NCI-H748 treated with DMSO at 0.1 percent for 48 hours (cell line): ENCODE results near the gene CRYBG1.

ENCODE experiments used
- DNase-seq: peaks from one replicate; lab custom pipeline; 2025; lab: John Stamatoyannopoulos, UW

Gene CRYBG1

DNA sequence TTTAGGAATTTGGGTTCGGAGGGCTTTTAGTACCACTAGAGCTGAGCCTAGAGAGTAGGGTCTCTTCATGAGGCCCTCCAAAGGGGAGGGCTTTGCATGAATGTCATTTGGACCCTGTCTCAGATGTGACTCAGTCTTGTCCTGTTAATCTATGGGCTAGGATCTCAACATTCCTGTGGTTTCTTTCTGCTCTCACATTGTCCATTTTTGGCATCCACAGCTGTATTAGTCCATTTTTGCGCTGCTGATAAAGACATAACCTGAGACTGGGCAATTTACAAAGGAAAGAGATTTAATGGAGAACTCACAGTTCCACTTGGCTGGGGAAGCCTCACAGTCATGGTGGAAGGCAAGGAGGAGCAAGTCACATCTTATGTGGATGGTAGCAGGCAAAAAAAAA, 61.0 kb downstream of the CRYBG1 start:
- no peak for DNase-seq

DNA sequence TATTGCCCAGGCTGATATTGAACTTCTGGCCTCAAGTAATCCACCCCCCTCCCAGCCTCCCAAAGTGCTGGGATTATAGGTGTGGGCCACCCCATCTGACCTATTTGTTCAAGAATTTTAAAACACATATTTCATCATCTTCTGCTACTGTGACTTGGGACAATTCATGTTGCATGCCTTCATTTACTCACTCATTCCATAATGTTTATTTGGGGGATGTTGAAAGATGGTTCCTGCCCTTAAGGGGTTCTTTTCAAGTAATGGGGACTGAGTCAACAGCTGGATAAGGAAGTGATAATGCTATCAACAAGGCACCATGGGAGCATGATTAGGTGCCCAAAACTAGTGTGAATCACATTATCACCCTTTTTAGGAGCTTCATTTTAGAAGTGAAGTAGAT, 62.0 kb downstream of the CRYBG1 start:
- DNase-seq = no peak

GRCh38 chr6:106425382-106425781, 64.9 kb downstream of the CRYBG1 start:
- no peak for DNase-seq

DNA sequence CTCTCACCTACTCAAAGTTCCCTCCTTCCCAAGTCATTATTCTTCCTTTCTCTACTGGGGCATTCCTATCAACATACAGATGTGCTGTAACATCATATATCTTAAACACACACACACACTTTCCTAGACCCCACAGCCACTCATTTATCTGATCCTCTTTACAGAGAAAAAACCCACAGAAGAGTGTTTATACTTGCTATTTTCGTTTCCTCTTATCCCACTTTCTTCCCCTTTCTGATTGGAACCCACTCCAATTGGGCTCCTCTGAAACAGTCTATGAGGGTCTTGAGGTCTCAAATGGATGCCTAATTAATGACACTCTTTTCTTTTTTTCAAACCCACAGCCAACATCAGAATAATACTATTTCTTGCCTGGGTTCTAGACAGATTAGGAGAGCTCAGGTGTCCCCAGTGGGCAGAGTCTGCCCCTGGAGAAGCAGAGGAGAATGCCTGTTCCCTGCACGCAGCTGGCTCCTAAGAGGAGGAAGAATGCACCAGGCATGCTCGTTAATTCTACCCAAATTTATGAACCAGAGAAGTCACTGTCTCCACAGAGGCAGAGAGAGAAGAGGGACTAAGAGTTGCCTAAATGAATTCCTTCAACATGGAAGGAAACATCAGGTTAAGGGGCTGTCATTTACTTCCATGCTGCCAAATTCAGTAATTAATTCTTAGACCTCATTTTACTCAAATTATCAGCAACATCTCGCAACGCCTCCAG, 65.9 kb downstream of the CRYBG1 start:
- DNase-seq = no peak

DNA sequence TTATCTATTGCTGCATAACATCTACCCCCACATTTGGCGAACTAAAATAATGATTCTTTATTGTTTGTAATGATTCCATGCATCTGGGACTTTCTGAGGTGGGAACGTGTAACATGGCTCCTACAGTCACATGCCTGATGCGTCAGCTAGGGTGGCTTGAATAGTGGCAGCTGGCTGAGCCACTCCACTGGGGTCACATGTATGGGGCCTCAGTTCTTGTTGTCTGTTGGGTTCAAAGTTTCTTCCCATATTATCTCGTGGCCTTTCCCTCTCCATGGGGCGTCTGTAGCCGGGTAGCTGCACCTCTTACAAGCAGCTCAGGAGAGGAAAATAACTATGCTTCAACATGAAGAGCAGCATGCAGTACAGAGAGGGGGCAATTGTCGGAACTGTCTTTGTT, 69.9 kb downstream of the CRYBG1 start:
- DNase-seq = no peak

GRCh38 chr6:106431405-106431804, 70.9 kb downstream of the CRYBG1 start:
- DNase-seq = no peak

- no peak for DNase-seq
Observed at GRCh38 chr6:106431972-106432371, 71.5 kb downstream of the CRYBG1 start.

DNA sequence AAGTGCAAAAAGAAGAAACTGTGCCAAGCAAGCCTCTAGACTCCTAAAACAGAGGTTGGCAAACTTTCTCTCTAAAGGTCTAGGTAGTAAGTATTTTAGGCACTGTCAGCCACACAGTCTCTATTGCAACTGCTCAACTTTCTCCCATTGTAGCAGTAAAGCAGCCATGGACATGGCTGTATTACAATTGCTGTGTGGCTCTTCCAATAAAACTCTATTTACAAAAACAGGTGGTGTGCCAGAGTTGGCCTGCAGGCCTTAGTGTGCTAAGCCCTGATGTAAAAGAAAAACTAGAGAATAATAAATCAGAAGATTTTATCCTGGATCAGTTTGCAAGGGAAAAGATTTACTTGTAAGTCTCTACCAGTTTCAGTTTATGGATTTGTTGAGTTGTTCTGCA, 74.0 kb downstream of the CRYBG1 start:
- no peak for DNase-seq

GRCh38 chr6:106439459-106439858, 78.9 kb downstream of the CRYBG1 start:
- DNase-seq = no peak

GRCh38 chr6:106440546-106440945, 80.0 kb downstream of the CRYBG1 start:
- DNase-seq = no peak

DNA sequence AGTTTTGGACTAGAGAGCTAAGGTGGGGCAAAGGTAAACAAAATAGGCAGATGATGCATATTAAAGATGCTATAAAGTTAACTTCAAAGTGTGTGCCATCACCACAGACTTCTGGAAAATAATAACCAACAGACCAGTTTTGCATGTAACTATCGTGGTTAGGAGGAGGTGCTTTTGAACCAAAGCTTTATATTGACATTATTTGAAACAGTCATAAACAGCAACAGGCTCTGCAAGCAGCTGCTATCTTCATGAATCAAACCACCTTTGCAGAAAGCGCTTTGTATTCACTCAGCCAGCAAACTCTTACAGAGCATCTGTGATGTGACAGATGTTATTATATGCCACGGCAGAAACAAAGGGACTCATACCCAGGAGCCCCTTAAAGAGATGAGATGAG, 81.9 kb downstream of the CRYBG1 start:
- DNase-seq = peak; percentile 51

- DNase-seq = peak; percentile 67
Observed at GRCh38 chr6:106444777-106445507, 84.4 kb downstream of the CRYBG1 start.

DNA sequence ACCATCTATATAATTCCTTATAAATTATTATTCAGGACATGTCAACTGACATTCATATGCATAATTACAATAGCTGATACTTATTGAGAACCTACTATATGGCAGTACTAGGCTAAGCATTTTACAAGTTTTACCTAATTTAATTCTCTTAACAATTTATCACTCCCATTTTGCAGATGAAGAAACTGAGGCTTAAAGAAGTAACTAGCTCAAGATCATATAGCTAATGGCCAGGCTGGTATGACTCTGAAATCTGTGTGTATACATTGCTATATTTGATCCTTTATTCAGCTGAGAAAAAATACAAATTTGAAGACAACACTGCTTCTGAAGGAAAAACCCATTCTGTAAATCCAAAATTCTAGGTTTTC, 85.0 kb downstream of the CRYBG1 start:
- no peak for DNase-seq

GRCh38 chr6:106446287-106446885, 85.9 kb downstream of the CRYBG1 start:
- DNase-seq = peak; percentile 42

DNA sequence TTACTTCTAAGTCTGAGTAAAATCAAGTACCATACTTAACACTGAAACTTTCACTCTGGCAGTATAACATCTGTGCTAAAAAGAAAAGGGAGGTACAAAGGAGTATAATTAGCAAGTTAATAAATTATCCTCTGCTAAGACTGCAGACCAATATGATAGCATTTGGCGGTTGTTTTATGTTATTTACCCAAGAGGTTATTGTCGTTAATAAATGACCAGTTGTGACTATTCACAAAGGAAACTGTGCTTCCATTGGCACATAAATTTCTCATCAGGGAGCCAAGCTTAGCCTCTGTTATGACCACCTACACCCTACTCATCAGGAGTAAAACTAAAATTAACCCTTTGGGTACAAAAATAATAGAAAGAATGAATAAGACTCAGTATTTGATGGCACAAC, 86.5 kb downstream of the CRYBG1 start:
- DNase-seq = peak; percentile 29

DNA sequence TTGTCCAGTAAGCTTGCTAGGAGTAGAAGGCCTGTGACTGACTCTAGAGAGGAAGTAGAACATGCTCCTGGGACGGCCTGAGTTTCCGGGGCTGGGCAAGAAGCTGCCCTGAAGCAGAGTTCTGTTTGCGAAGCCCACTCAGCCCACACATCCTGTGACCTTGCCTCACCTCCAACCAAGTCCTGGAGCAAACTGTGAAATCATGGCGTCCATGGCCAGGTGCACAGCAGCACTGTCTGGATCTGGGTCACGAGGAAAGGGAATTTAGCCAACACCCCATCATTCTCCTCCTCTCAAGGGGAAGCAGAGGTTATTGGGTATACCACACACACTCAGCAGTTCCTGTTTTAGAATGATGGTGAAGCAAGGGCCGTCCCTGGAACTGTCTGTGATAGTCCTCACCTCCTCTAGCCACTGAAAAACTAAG, 87.5 kb downstream of the CRYBG1 start:
- no peak for DNase-seq

DNA sequence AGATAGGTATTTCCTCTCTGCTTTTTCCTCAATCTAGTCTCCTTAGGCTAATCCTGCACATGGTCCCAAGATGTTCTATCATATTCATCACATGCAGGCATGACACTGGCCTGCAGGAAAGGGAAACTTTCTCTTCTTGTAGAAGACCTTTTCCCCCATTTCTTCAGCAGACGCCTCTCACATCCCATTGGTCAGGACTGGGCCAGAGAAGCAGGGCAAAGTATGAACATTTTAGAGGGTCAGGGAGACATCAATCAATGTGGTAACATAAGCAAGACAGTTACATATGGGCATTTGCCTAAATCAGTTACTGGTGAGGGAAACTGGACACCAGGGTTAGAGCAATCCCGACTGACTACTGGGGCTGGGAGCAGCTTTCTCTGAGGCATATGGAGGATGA, 90.1 kb downstream of the CRYBG1 start:
- DNase-seq = no peak

- DNase-seq = no peak
Observed at GRCh38 chr6:106451439-106451838, 90.9 kb downstream of the CRYBG1 start.

GRCh38 chr6:106452628-106453027, 92.1 kb downstream of the CRYBG1 start:
- DNase-seq = no peak

- no peak for DNase-seq
Observed at GRCh38 chr6:106453756-106454367, 93.3 kb downstream of the CRYBG1 start.

GRCh38 chr6:106456756-106457155, 96.2 kb downstream of the CRYBG1 start:
- no peak for DNase-seq

- no peak for DNase-seq
Observed at GRCh38 chr6:106458021-106458986, 97.8 kb downstream of the CRYBG1 start.
